ENCODE data around the gene MN1. TPM values are rescaled to one million over a fixed set of nuclear protein-coding genes. Genes with fewer than 3 reads are reported as not detected.

MN1 gene
- total RNA-seq, 1 donor from 2014 or later = 4.5 TPM

GRCh38 chr22:27797520-27798391 lies 3.8 kb downstream of the MN1 start:
- Histone ChIP-seq H3K4me3 (ENCODE audit: low read depth, low read length) (no peak overlapping the region), H3K27me3 (ENCODE audit: control insufficient read depth, insufficient read depth, low read length) (peaks cover 59% of the 10 kb centered on the region), H3K36me3 (ENCODE audit: control insufficient read depth, insufficient read depth, low read length) (no peaks in the 10 kb centered on the region)
- no peak for TF ChIP-seq CTCF (IDR thresholded peaks at IDR 0.05; ENCODE audit: insufficient read depth, low read length, poor library complexity, severe bottlenecking)
- DNase-seq (ENCODE audit: low read depth) = no peak

- H3K36me3 ChIP-seq (ENCODE audit: control insufficient read depth, insufficient read depth, low read length) = no peaks in the 10 kb centered on the region
- H3K27me3 ChIP-seq (ENCODE audit: control insufficient read depth, insufficient read depth, low read length) = peaks cover 59% of the 10 kb centered on the region
- H3K4me3 ChIP-seq (ENCODE audit: low read depth, low read length) = no peak overlapping the region
- no peak for TF ChIP-seq CTCF (IDR thresholded peaks at IDR 0.05; ENCODE audit: insufficient read depth, low read length, poor library complexity, severe bottlenecking)
- no peak for DNase-seq (ENCODE audit: low read depth)
Observed at GRCh38 chr22:27796829-27797519, 4.6 kb downstream of the MN1 start.

- no peak for TF ChIP-seq CTCF (IDR thresholded peaks at IDR 0.05; ENCODE audit: insufficient read depth, low read length, poor library complexity, severe bottlenecking)
- Histone ChIP-seq H3K36me3 (ENCODE audit: control insufficient read depth, insufficient read depth, low read length) (no peaks in the 10 kb centered on the region), H3K27me3 (ENCODE audit: control insufficient read depth, insufficient read depth, low read length) (peaks cover 64% of the 10 kb centered on the region), H3K4me3 (ENCODE audit: low read depth, low read length) (no peak overlapping the region)
- no peak for DNase-seq (ENCODE audit: low read depth)
Observed at GRCh38 chr22:27795696-27796517, 5.6 kb downstream of the MN1 start.

GRCh38 chr22:27795053-27795452 lies 6.5 kb downstream of the MN1 start:
- peaks cover 63% of the 10 kb centered on the region for H3K27me3 ChIP-seq (ENCODE audit: control insufficient read depth, insufficient read depth, low read length)
- no peak for TF ChIP-seq CTCF (IDR thresholded peaks at IDR 0.05; ENCODE audit: insufficient read depth, low read length, poor library complexity, severe bottlenecking)
- DNase-seq (ENCODE audit: low read depth) = no peak
- no peaks in the 10 kb centered on the region for H3K36me3 ChIP-seq (ENCODE audit: control insufficient read depth, insufficient read depth, low read length)
- H3K4me3 ChIP-seq (ENCODE audit: low read depth, low read length) = no peak overlapping the region

- Histone ChIP-seq H3K27me3 (ENCODE audit: control insufficient read depth, insufficient read depth, low read length) (peaks cover 57% of the 10 kb centered on the region), H3K4me3 (ENCODE audit: low read depth, low read length) (no peak overlapping the region), H3K36me3 (ENCODE audit: control insufficient read depth, insufficient read depth, low read length) (no peaks in the 10 kb centered on the region)
- DNase-seq (ENCODE audit: low read depth) = no peak
- no peak for TF ChIP-seq CTCF (IDR thresholded peaks at IDR 0.05; ENCODE audit: insufficient read depth, low read length, poor library complexity, severe bottlenecking)
Observed at GRCh38 chr22:27794226-27794625, 7.3 kb downstream of the MN1 start.
